GM12891 (cell line): ENCODE measurements around the gene IZUMO2.

ENCODE experiments used
- POLR2A ChIP-seq: IDR thresholded peaks from 2 replicates; pipeline ENCODE4 v1.6.1; 2011; ENCODE audit warnings: low read depth, low read length, control low read depth
- POLR2AphosphoS5 ChIP-seq: IDR thresholded peaks from 2 replicates; pipeline ENCODE4 v1.6.1; 2011; ENCODE audit warnings: low read depth, low read length, control low read depth
- POU2F2 ChIP-seq: IDR thresholded peaks from 2 replicates; pipeline ENCODE4 v1.6.1; 2011; ENCODE audit warnings: low read depth, mild to moderate bottlenecking, control low read depth, low read length, moderate library complexity
- TAF1 ChIP-seq: IDR thresholded peaks from 2 replicates; pipeline ENCODE4 v1.6.1; 2011; ENCODE audit warnings: low read depth, low read length, control low read depth

DNA sequence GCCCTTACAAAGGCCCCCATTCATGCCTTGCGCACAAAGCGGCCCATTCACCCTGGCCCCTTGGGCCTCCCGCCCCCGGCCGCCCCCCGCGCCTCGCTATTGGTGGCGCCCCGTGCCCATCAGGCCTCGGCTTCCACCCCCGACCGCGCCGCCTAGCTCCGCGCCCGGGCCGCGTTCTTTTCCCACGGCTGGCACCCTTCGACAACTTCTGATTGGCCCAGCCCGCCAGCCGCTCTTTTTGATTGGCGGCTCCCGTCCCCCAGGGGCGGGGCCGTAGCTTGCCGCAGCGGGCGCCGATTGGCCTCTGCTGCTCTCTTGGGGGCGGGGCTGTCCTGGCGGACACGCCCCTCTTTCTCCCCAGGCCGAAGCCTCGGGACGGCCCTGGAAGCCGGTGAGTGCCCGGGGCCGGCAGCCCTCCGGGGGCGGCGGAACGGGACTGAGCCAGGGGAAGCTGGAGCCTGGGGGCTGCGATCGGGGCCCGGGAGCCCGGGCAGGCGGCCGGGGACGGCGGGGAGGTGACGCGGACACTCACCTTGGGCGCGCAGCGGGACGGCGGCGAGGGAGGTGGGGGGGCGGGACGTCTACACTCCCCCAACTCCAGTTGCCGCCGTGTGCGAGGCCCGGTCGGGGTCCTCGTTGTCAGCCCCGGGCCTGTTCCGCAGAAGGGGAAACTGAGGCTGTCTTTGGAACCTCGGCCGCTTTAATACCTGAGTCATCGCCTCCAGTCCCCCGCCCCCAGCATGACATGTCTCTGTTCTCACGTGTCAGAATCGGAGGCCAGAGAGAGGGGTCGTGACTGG is 40.4 kb upstream of the IZUMO2 start, which contains the start of gene MYH14:
- TF ChIP-seq POLR2A: no peak
- TF ChIP-seq POLR2AphosphoS5: no peak
- TF ChIP-seq TAF1: no peak
- TF ChIP-seq POU2F2: no peak
